Suprapubic skin (tissue), 4 donors: ENCODE data around the gene CBX4. TPM values are rescaled to one million over a fixed set of nuclear protein-coding genes. Genes with fewer than 3 reads are reported as not detected.

Source experiments
- DNase-seq, 2 donors: peaks; one replicate each; pipeline ENCODE4 v3.0.0-alpha.2; 2019; ENCODE audit warnings: low spot score in 2 of 2
- H3K27ac ChIP-seq: fragments of 200-600 bp; sonication (generic); one replicate; pipeline ENCODE4 v1.5.1; 2019
- H3K27me3 ChIP-seq: fragments of 200-600 bp; sonication (generic); one replicate; pipeline ENCODE4 v1.5.1; 2019
- H3K36me3 ChIP-seq: fragments of 200-600 bp; sonication (generic); one replicate; pipeline ENCODE4 v1.5.1; 2019
- H3K4me1 ChIP-seq: fragments of 200-600 bp; sonication (generic); one replicate; pipeline ENCODE4 v1.5.1; 2019
- H3K4me3 ChIP-seq: fragments of 200-600 bp; sonication (generic); one replicate; pipeline ENCODE4 v1.5.1; 2019; ENCODE audit warnings: mild to moderate bottlenecking
- H3K9me3 ChIP-seq: fragments of 200-600 bp; sonication (generic); one replicate; pipeline ENCODE4 v1.5.1; 2019
- EP300 ChIP-seq: sonication (generic); formaldehyde crosslinking; IDR thresholded peaks from one replicate; pipeline ENCODE4 v1.6.1; 2017; ENCODE audit warnings: antibody characterized with exemption
- POLR2A ChIP-seq, 2 donors: fragments of 450-650 bp; IDR thresholded peaks; one replicate each; pipeline ENCODE4 v1.6.1; 2017; ENCODE audit warnings: antibody characterized with exemption in 2 of 2, mild to moderate bottlenecking in 2 of 2, moderate library complexity in 2 of 2
- POLR2AphosphoS5 ChIP-seq, 3 donors: sonication (generic); formaldehyde crosslinking; IDR thresholded peaks; one replicate each; pipeline ENCODE4 v1.6.1; 2017; ENCODE audit warnings: antibody characterized with exemption in 3 of 3
- WGBS: methylation state at CpG from one replicate; pipeline ENCODE4 v1.1.5; 2018; 5-methylcytosine and 5-hydroxymethylcytosine counted together
- total RNA-seq, 4 donors: library from RNA; depleted of rRNA; stranded (reverse); fragments of >200 nt; gene quantifications; one replicate each; pipeline ENCODE4 v1.1.0, GENCODE V29; 2016
- TF ChIP-seq, protein P1 (sequence below), 2 donors: fragments of 200-600 bp in 1 of 2; fragments of 450-650 bp in 1 of 2; sonication (generic) in 1 of 2; IDR thresholded peaks; one replicate each; pipeline ENCODE4 v1.5.1; 2016 to 2019; ENCODE audit warnings: antibody characterized with exemption in 2 of 2, mild to moderate bottlenecking in 1 of 2, moderate library complexity in 1 of 2

The CBX4 gene
- total RNA-seq, 4 donors from 2014 or later: 33.0 to 47.7 (median 38.0) TPM

- peaks cover 41% of the 10 kb centered on the region for H3K4me1 ChIP-seq
- H3K27me3 ChIP-seq: no peaks in the 10 kb centered on the region
- DNase-seq: no peak
- peaks cover 20% of the 10 kb centered on the region for H3K36me3 ChIP-seq
- WGBS: 96% methylated on average over 4 of the region's 8 CpGs
- TF ChIP-seq POLR2AphosphoS5 (IDR thresholded peaks at IDR 0.05) (no peak), EP300 (no peak), POLR2A (IDR thresholded peaks at IDR 0.05) (no peak)
- TF ChIP-seq, protein P1, sequence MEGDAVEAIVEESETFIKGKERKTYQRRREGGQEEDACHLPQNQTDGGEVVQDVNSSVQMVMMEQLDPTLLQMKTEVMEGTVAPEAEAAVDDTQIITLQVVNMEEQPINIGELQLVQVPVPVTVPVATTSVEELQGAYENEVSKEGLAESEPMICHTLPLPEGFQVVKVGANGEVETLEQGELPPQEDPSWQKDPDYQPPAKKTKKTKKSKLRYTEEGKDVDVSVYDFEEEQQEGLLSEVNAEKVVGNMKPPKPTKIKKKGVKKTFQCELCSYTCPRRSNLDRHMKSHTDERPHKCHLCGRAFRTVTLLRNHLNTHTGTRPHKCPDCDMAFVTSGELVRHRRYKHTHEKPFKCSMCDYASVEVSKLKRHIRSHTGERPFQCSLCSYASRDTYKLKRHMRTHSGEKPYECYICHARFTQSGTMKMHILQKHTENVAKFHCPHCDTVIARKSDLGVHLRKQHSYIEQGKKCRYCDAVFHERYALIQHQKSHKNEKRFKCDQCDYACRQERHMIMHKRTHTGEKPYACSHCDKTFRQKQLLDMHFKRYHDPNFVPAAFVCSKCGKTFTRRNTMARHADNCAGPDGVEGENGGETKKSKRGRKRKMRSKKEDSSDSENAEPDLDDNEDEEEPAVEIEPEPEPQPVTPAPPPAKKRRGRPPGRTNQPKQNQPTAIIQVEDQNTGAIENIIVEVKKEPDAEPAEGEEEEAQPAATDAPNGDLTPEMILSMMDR (IDR thresholded peaks at IDR 0.05): no peak
- no peak overlapping the region for H3K4me3 ChIP-seq
- no peak overlapping the region for H3K27ac ChIP-seq
- no peaks in the 10 kb centered on the region for H3K9me3 ChIP-seq
These were observed 8.4 kb downstream of the CBX4 start for GRCh38 chr17:79830763-79831264.

- H3K4me1 ChIP-seq: peaks cover 36% of the 10 kb centered on the region
- TF ChIP-seq POLR2A (IDR thresholded peaks at IDR 0.05): no peak
- TF ChIP-seq POLR2AphosphoS5 (IDR thresholded peaks at IDR 0.05): no peak
- no peak for TF ChIP-seq EP300
- TF ChIP-seq, protein P1 (IDR thresholded peaks at IDR 0.05): no peak
- no peaks in the 10 kb centered on the region for H3K9me3 ChIP-seq
- H3K4me3 ChIP-seq: no peak overlapping the region
- no peaks in the 10 kb centered on the region for H3K27me3 ChIP-seq
- no peak overlapping the region for H3K27ac ChIP-seq
- H3K36me3 ChIP-seq: peaks cover 18% of the 10 kb centered on the region
- 68% methylated on average over 8 of the region's 8 CpGs for WGBS
- no peak for DNase-seq
These were observed 8.9 kb downstream of the CBX4 start for GRCh38 chr17:79830303-79830702.

- Histone ChIP-seq H3K27me3 (no peaks in the 10 kb centered on the region), H3K27ac (no peak overlapping the region), H3K36me3 (peaks cover 10% of the 10 kb centered on the region), H3K4me3 (no peak overlapping the region), H3K4me1 (peaks cover 35% of the 10 kb centered on the region), H3K9me3 (no peaks in the 10 kb centered on the region)
- TF ChIP-seq POLR2AphosphoS5 (IDR thresholded peaks at IDR 0.05) (no peak), POLR2A (IDR thresholded peaks at IDR 0.05) (no peak), EP300 (no peak)
- TF ChIP-seq, protein P1 (IDR thresholded peaks at IDR 0.05): no peak
- WGBS: 79% methylated on average over 2 of the region's 2 CpGs
- no peak for DNase-seq
These were observed 9.8 kb downstream of the CBX4 start for GRCh38 chr17:79829457-79829856.

DNA sequence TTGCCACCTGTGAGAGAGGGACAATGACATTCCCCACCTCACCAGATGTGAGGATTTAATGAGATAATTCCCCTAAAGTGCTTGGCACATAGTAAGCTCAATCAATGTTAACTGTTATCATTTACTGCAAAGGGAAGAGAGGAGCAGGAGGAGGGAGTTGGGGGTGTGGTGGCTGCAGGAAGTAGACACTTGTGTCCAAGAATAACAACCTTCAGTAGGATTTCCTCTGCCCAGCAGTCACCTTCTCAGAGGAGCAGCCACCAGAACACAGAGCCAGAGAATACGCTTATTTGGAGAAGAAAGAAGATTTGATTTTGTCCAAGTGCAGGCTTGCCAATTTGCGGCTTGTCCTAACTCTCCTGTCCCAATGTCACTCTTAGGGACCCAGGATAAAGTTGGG lies 10.2 kb downstream of the CBX4 start:
- DNase-seq: no peak
- Histone ChIP-seq H3K36me3 (peaks cover 5% of the 10 kb centered on the region), H3K4me3 (no peak overlapping the region), H3K27me3 (no peaks in the 10 kb centered on the region), H3K27ac (no peak overlapping the region), H3K9me3 (no peaks in the 10 kb centered on the region), H3K4me1 (peaks cover 33% of the 10 kb centered on the region)
- 71% methylated on average over 2 of the region's 2 CpGs for WGBS
- no peak for TF ChIP-seq POLR2AphosphoS5 (IDR thresholded peaks at IDR 0.05)
- no peak for TF ChIP-seq POLR2A (IDR thresholded peaks at IDR 0.05)
- TF ChIP-seq, protein P1 (IDR thresholded peaks at IDR 0.05): no peak
- no peak for TF ChIP-seq EP300

DNA sequence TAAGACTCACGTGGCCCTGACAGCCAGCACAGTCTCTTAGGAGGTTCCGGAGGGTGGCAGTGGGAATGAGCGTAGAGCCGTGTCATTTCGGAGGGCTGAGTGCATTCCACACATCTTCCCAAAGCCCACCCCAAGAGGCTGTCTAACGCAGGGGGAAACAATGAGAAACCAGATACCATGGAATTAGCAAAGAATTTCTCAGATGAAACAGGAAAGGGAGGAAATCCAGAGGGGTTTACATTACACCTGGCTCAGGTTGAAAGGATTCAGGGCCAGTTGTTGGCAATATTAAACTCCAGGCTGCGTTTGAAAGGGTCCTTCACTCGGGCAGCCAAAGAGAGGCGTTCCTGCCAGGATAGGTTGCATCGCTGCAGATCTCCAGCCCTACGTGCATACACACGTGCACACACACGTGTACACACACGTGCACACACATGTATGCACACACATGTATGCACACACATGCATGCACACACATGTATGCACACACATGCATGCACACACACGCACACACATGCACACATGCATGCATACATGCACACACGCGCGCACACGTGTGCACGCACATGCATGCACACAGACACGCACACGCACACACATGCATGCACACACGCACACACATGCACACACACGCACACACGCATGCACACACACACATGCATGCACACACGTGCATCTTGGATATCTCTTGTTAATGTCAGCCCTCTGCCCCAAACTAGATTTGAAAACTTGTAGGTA lies 12.2 kb downstream of the CBX4 start:
- Histone ChIP-seq H3K4me3 (no peak overlapping the region), H3K9me3 (no peaks in the 10 kb centered on the region), H3K27ac (no peak overlapping the region), H3K27me3 (no peaks in the 10 kb centered on the region), H3K4me1 (peaks cover 15% of the 10 kb centered on the region), H3K36me3 (no peaks in the 10 kb centered on the region)
- WGBS: 72% methylated on average over 26 of the region's 26 CpGs
- DNase-seq: no peak
- TF ChIP-seq POLR2AphosphoS5 (IDR thresholded peaks at IDR 0.05) (no peak), POLR2A (IDR thresholded peaks at IDR 0.05) (no peak), EP300 (no peak)
- TF ChIP-seq, protein P1 (IDR thresholded peaks at IDR 0.05): no peak
